ENCODE data around the gene SLFN5.
"Not testable (repeated sequence)": the region's sequence is repeated elsewhere in the genome, so short reads cannot be mapped to it uniquely, and the experiment has no call there.

SLFN5 gene

DNA sequence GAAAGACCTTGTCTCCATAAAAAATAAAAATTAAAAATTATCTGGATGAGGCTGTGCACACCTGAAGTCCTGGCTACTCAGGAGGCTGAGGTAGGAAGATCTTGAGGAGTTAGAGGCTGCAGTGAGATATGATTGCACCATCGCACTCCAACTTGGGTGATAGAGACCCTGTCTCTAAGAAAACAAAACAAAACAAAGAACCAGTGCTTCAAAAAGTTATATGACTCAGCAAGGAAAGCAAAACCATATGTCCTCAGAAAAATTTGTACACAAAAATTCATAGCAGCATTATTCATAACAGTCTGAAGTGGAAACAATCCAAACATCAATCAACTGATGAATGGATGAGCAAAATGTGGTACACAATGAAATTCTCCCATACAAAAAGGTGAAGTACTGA lies 48.9 kb downstream of the SLFN5 start:
- H3K9ac ChIP-seq (ENCODE audit: low read depth, low read length): no peak overlapping the region
- H3K9me3 ChIP-seq (ENCODE audit: control insufficient read depth, insufficient read depth, low read length): peaks cover 3% of the 10 kb centered on the region; the same call in 1 of the 2 replicates
- no peaks in the 10 kb centered on the region for H3K4me1 ChIP-seq (ENCODE audit: insufficient read depth, low read length)
- H3K36me3 ChIP-seq (ENCODE audit: insufficient read depth, low read length): no peaks in the 10 kb centered on the region

GRCh38 chr17:35293151-35293847 lies 50.4 kb downstream of the SLFN5 start:
- Histone ChIP-seq H3K9me3 (ENCODE audit: control insufficient read depth, insufficient read depth, low read length) (peaks cover 3% of the 10 kb centered on the region; the same call in 1 of the 2 replicates), H3K9ac (ENCODE audit: low read depth, low read length) (no peak overlapping the region), H3K4me1 (ENCODE audit: insufficient read depth, low read length) (no peaks in the 10 kb centered on the region), H3K36me3 (ENCODE audit: insufficient read depth, low read length) (no peaks in the 10 kb centered on the region)

DNA sequence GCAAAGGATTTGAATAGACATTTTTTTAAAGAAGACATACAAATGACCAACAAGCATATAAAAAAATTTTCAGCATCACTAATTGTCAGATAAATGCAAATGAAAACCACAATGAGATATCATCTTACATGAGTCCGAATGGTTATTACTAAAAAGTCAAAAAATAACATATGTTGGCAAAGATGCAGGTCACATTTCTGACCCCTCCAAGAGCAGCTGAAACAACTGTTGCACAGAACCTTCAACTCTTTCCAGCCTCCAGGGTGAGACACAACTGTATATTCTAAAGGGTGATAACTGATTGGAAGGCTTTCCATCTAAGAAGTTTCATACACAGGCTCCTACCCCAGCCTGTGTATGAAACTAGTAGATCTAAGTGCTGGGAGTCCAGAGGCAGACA lies 51.9 kb downstream of the SLFN5 start:
- Histone ChIP-seq H3K9me3 (ENCODE audit: control insufficient read depth, insufficient read depth, low read length) (peaks cover 3% of the 10 kb centered on the region; the same call in 1 of the 2 replicates), H3K9ac (ENCODE audit: low read depth, low read length) (no peak overlapping the region)

DNA sequence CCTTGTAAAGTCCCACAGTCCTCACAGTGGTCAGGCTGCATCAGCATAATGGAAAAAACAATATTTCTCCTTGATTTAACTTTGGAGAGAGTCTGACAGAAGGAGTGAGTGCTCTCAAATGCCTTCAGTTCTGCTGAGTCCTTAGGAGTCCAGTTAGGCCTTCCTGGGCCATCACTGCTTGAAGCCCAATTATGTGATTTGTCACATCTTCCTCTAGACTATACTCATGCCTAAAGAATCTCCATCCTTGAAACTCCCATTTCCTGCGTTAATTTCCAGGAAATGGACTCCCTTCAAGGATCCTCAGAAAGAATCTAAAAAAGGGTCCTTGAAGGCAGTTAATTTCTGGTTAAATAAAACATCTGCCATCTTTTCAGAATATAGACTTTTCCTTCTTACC lies 52.8 kb downstream of the SLFN5 start:
- Histone ChIP-seq H3K4me1 (ENCODE audit: insufficient read depth, low read length) (no peaks in the 10 kb centered on the region), H3K9ac (ENCODE audit: low read depth, low read length) (no peak overlapping the region), H3K36me3 (ENCODE audit: insufficient read depth, low read length) (no peaks in the 10 kb centered on the region), H3K9me3 (ENCODE audit: control insufficient read depth, insufficient read depth, low read length) (peaks cover 3% of the 10 kb centered on the region; the same call in 1 of the 2 replicates)

More for the DNA sequence above, 51.9 kb downstream of the SLFN5 start:
- Histone ChIP-seq H3K4me1 (ENCODE audit: insufficient read depth, low read length) (no peaks in the 10 kb centered on the region), H3K36me3 (ENCODE audit: insufficient read depth, low read length) (no peaks in the 10 kb centered on the region)

GRCh38 chr17:35297666-35298065 lies 54.8 kb downstream of the SLFN5 start:
- Histone ChIP-seq H3K4me1 (ENCODE audit: insufficient read depth, low read length) (no peaks in the 10 kb centered on the region), H3K9ac (ENCODE audit: low read depth, low read length) (no peak overlapping the region), H3K9me3 (ENCODE audit: control insufficient read depth, insufficient read depth, low read length) (peaks cover 7% of the 10 kb centered on the region; the same call in 1 of the 2 replicates), H3K36me3 (ENCODE audit: insufficient read depth, low read length) (no peaks in the 10 kb centered on the region)

- Histone ChIP-seq H3K9ac (ENCODE audit: low read depth, low read length) (no peak overlapping the region), H3K9me3 (ENCODE audit: control insufficient read depth, insufficient read depth, low read length) (peaks cover 7% of the 10 kb centered on the region; the same call in 1 of the 2 replicates), H3K4me1 (ENCODE audit: insufficient read depth, low read length) (no peaks in the 10 kb centered on the region), H3K36me3 (ENCODE audit: insufficient read depth, low read length) (no peaks in the 10 kb centered on the region)
Measured at GRCh38 chr17:35298639-35299038, 55.8 kb downstream of the SLFN5 start.

DNA sequence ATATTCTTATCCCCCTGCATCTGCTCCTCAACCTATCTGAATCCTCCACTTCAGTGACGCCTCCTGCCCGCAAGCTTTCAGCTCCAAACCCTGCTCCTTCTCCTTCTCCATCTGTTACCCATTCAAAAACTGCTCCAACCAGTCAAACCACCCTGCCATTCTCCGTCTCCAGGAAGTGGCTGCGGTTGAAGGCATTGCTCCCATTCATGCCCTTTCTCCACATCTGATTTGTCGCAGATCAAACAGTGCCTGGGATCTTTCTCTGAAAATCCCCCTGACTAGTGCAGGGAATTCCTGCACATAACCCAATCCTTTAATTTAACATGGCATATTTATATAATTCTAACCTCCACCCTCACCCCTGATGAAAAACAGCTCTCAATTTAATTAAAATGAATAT lies 56.3 kb downstream of the SLFN5 start:
- Histone ChIP-seq H3K4me1 (ENCODE audit: insufficient read depth, low read length) (no peaks in the 10 kb centered on the region), H3K36me3 (ENCODE audit: insufficient read depth, low read length) (no peaks in the 10 kb centered on the region), H3K9me3 (ENCODE audit: control insufficient read depth, insufficient read depth, low read length) (peaks cover 7% of the 10 kb centered on the region; the same call in 1 of the 2 replicates), H3K9ac (ENCODE audit: low read depth, low read length) (no peak overlapping the region)

- not testable (repeated sequence) for H3K4me1 ChIP-seq (ENCODE audit: insufficient read depth, low read length); H3K36me3 ChIP-seq (ENCODE audit: insufficient read depth, low read length); H3K9ac ChIP-seq (ENCODE audit: low read depth, low read length); H3K9me3 ChIP-seq (ENCODE audit: control insufficient read depth, insufficient read depth, low read length)
Measured at GRCh38 chr17:35309345-35309744, 66.5 kb downstream of the SLFN5 start.

- H3K9ac ChIP-seq (ENCODE audit: low read depth, low read length): no peak overlapping the region
Measured at GRCh38 chr17:35312346-35312745, 69.5 kb downstream of the SLFN5 start.

DNA sequence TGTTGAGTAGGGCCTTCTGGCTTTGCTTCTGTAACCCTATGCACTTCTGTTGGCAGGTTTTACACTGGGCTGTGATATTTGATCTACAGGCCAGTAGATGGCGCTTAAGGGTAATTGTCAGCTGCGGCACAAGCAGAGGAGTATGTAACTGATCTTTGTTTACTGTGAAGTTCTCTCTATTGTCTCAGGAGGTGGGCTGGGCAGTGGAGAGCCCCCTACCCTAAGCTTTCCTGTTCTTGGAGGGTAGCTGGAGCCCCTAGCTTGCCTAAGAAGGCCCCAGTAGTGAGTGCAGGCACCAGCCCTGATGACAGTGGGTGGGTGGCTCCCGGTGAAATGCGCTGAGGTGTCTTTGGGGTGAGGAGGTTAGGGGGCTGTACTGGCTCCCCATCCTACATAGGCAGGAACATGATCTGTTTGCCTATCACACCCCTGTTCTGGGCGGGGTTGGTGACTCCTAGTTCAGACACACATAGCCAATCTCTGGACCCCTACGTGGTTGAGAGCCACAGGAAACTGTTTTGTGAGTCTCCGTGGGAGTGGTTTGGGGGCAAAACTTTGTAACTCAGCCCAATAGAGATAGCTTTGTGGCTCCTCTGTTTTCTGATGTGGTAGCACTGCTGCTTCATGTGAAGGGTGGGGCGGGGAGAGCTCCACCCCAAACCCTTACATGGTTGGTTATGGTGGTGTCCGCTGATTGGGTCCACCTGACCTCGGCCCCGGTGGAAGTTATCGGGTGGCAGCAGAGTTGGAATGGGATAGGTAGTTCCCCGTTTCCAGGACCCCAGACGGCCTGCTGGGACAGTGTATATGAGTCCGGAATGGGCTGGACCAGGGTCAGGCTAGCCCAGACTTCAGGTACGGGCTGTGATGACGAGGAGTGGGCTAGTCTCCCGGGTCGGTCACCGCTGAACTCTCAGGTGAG lies 70.2 kb downstream of the SLFN5 start:
- Histone ChIP-seq H3K4me1 (ENCODE audit: insufficient read depth, low read length) (peaks cover 10% of the 10 kb centered on the region; the same call in 1 of the 2 replicates), H3K9me3 (ENCODE audit: control insufficient read depth, insufficient read depth, low read length) (no peaks in the 10 kb centered on the region), H3K9ac (ENCODE audit: low read depth, low read length) (peak overlapping the region; percentile 71; the same call in 1 of the 2 replicates), H3K36me3 (ENCODE audit: insufficient read depth, low read length) (no peaks in the 10 kb centered on the region)

More at GRCh38 chr17:35312346-35312745, 69.5 kb downstream of the SLFN5 start:
- Histone ChIP-seq H3K4me1 (ENCODE audit: insufficient read depth, low read length) (peaks cover 10% of the 10 kb centered on the region; the same call in 1 of the 2 replicates), H3K36me3 (ENCODE audit: insufficient read depth, low read length) (no peaks in the 10 kb centered on the region), H3K9me3 (ENCODE audit: control insufficient read depth, insufficient read depth, low read length) (no peaks in the 10 kb centered on the region)

DNA sequence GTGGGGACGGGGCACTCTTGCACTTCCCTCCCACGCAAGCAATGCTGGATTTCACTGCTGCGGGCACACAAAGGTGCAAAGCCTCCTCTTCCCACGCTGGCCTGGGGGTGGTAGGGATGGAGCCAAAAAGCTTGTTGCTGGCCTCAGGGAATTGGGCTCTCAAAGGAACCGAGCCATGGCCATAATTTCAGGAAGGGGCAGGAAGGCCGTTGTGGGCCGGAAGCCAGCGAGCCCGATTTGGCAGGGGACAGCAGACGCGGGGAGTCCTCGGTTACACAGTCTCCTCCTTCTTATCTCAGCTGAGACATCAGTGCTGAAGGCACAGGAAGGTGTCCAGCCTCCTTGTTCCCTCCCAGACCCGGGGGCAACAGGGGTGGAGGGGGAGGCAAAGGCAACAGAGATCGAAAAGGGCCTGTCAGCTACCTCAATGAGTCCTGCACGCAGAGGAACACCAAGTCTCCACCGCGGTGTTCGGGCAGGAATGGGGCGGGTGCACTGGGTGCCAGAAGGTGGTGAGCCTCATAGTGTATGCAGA lies 71.1 kb downstream of the SLFN5 start:
- Histone ChIP-seq H3K9me3 (ENCODE audit: control insufficient read depth, insufficient read depth, low read length) (no peaks in the 10 kb centered on the region), H3K36me3 (ENCODE audit: insufficient read depth, low read length) (no peaks in the 10 kb centered on the region), H3K9ac (ENCODE audit: low read depth, low read length) (peak overlapping the region; percentile 71; the same call in 1 of the 2 replicates), H3K4me1 (ENCODE audit: insufficient read depth, low read length) (peaks cover 10% of the 10 kb centered on the region; the same call in 1 of the 2 replicates)

DNA sequence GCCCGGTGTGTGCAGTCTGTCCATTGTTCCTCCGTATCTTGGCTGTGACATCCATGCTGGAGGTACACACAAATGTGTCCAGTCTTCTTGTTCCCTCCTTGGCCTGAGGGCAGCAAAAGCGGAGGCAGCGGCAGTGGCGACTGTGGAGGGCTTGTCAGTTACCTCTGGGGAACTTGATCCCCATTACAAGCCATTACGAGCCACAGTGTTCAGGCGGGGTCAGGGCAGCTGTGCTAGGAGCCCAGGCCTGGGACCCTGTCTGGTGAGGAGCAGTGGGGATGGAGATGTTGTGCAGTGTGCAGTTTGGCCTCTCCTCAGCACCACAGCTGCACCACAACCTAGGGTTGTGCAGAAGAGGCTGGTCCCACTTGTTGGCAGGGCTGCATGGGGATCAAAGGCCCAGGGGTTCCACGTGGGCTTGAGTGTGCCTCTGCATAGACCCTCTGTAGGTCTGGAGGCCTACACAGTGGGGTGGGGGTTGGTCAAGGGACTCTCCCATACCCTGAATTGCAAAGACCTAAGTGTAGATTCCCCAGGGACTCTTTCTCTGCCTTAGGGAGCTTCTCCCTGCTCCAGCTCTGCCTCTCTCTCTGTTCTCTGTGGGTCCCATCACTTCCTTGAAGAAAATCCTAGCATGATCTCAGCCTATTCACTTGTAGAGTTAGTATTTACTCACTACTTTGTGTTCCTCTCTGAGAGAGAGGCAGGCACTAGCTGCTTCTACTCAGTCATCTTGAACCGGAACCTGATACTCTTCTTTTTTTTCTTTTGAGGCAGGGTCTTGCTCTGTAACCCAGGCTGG lies 71.7 kb downstream of the SLFN5 start:
- no peaks in the 10 kb centered on the region for H3K9me3 ChIP-seq (ENCODE audit: control insufficient read depth, insufficient read depth, low read length)
- peaks cover 10% of the 10 kb centered on the region; the same call in 1 of the 2 replicates for H3K4me1 ChIP-seq (ENCODE audit: insufficient read depth, low read length)
- no peaks in the 10 kb centered on the region for H3K36me3 ChIP-seq (ENCODE audit: insufficient read depth, low read length)
- peak overlapping the region; percentile 71; the same call in 1 of the 2 replicates for H3K9ac ChIP-seq (ENCODE audit: low read depth, low read length)

DNA sequence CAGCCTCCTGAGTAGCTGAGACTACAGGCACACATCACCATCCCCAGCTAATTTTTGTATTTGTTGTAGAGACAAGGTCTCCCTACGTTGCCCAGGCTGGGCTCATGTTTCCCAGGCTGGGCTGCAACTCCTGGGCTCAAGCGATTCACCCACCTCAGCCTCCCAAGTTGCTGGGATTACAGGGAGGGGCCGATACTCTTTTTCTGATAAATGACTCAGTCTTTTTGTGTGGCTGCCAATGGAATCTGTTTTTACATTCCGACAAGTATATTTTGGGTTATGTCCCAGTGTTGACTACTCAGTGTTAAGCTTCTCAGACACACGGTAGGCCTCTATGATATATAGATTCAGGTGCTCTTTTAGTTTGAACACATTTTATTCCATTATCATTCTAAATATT lies 72.4 kb downstream of the SLFN5 start:
- Histone ChIP-seq H3K4me1 (ENCODE audit: insufficient read depth, low read length) (peaks cover 10% of the 10 kb centered on the region; the same call in 1 of the 2 replicates), H3K9me3 (ENCODE audit: control insufficient read depth, insufficient read depth, low read length) (no peaks in the 10 kb centered on the region), H3K36me3 (ENCODE audit: insufficient read depth, low read length) (no peaks in the 10 kb centered on the region), H3K9ac (ENCODE audit: low read depth, low read length) (no peak overlapping the region)

- Histone ChIP-seq H3K4me1 (ENCODE audit: insufficient read depth, low read length) (peaks cover 10% of the 10 kb centered on the region; the same call in 1 of the 2 replicates), H3K9ac (ENCODE audit: low read depth, low read length) (no peak overlapping the region), H3K9me3 (ENCODE audit: control insufficient read depth, insufficient read depth, low read length) (no peaks in the 10 kb centered on the region), H3K36me3 (ENCODE audit: insufficient read depth, low read length) (no peaks in the 10 kb centered on the region)
Measured at GRCh38 chr17:35315971-35316370, 73.1 kb downstream of the SLFN5 start.

Measured in ES-I3 (cell line).